ENCODE data around the gene TRIO.

- TF ChIP-seq, protein P1, sequence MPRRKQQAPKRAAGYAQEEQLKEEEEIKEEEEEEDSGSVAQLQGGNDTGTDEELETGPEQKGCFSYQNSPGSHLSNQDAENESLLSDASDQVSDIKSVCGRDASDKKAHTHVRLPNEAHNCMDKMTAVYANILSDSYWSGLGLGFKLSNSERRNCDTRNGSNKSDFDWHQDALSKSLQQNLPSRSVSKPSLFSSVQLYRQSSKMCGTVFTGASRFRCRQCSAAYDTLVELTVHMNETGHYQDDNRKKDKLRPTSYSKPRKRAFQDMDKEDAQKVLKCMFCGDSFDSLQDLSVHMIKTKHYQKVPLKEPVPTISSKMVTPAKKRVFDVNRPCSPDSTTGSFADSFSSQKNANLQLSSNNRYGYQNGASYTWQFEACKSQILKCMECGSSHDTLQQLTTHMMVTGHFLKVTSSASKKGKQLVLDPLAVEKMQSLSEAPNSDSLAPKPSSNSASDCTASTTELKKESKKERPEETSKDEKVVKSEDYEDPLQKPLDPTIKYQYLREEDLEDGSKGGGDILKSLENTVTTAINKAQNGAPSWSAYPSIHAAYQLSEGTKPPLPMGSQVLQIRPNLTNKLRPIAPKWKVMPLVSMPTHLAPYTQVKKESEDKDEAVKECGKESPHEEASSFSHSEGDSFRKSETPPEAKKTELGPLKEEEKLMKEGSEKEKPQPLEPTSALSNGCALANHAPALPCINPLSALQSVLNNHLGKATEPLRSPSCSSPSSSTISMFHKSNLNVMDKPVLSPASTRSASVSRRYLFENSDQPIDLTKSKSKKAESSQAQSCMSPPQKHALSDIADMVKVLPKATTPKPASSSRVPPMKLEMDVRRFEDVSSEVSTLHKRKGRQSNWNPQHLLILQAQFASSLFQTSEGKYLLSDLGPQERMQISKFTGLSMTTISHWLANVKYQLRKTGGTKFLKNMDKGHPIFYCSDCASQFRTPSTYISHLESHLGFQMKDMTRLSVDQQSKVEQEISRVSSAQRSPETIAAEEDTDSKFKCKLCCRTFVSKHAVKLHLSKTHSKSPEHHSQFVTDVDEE (CRISPR knock-in tag; IDR thresholded peaks at IDR 0.05), result no peak
- TF ChIP-seq ZC3H10 (CRISPR knock-in tag; IDR thresholded peaks at IDR 0.05) (no peak), ZNF8 (CRISPR knock-in tag; IDR thresholded peaks at IDR 0.05) (no peak), BACH2 (CRISPR knock-in tag; IDR thresholded peaks at IDR 0.05; ENCODE audit: borderline replicate concordance) (no peak), ARNTL (CRISPR knock-in tag; IDR thresholded peaks at IDR 0.05; ENCODE audit: borderline replicate concordance, low read depth) (no peak), POU6F1 (CRISPR knock-in tag; IDR thresholded peaks at IDR 0.05; ENCODE audit: borderline replicate concordance, low read depth) (no peak), PATZ1 (CRISPR knock-in tag; IDR thresholded peaks at IDR 0.05; ENCODE audit: borderline replicate concordance) (no peak), PPARA (CRISPR knock-in tag; IDR thresholded peaks at IDR 0.05; ENCODE audit: borderline replicate concordance) (no peak), TOX (CRISPR knock-in tag; IDR thresholded peaks at IDR 0.05; ENCODE audit: borderline replicate concordance) (no peak), ISL1 (CRISPR knock-in tag; IDR thresholded peaks at IDR 0.05) (no peak)
- TF ChIP-seq, protein P2, sequence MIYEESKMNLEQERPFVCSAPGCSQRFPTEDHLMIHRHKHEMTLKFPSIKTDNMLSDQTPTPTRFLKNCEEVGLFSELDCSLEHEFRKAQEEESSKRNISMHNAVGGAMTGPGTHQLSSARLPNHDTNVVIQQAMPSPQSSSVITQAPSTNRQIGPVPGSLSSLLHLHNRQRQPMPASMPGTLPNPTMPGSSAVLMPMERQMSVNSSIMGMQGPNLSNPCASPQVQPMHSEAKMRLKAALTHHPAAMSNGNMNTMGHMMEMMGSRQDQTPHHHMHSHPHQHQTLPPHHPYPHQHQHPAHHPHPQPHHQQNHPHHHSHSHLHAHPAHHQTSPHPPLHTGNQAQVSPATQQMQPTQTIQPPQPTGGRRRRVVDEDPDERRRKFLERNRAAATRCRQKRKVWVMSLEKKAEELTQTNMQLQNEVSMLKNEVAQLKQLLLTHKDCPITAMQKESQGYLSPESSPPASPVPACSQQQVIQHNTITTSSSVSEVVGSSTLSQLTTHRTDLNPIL (CRISPR knock-in tag; IDR thresholded peaks at IDR 0.05; ENCODE audit: low read depth), result no peak
Observed at GRCh38 chr5:14505310-14506139, 362.4 kb downstream of the TRIO start.
